Tibial nerve (tissue), 4 donors: ENCODE results near the gene AFAP1L1. TPM values are rescaled to one million over a fixed set of nuclear protein-coding genes. Genes with fewer than 3 reads are reported as not detected.

Source experiments
- DNase-seq, 2 donors: peaks; one replicate each; pipeline ENCODE4 v3.0.0-alpha.2; 2019; ENCODE audit warnings: low spot score in 2 of 2
- H3K27ac ChIP-seq, 4 donors: fragments of 200-600 bp; sonication (generic) in 3 of 4; one replicate each; pipeline ENCODE4 v1.5.1; 2017 to 2019; ENCODE audit warnings: mild to moderate bottlenecking in 1 of 4
- H3K27me3 ChIP-seq, 2 donors: fragments of 200-600 bp; sonication (generic) in 1 of 2; one replicate each; pipeline versions ENCODE4 v1.5.1 to v1.6.0; 2017 to 2019
- H3K36me3 ChIP-seq, 3 donors: fragments of 200-600 bp; sonication (generic); one replicate each; pipeline ENCODE4 v1.5.1; 2018 to 2019
- H3K4me1 ChIP-seq, 4 donors: fragments of 200-600 bp; sonication (generic) in 3 of 4; one replicate each; pipeline ENCODE4 v1.5.1; 2017 to 2019
- H3K4me3 ChIP-seq, 4 donors: fragments of 200-600 bp; sonication (generic) in 3 of 4; one replicate each; pipeline ENCODE4 v1.5.1; 2017 to 2019; ENCODE audit warnings: mild to moderate bottlenecking in 1 of 4, moderate library complexity in 1 of 4
- H3K9me3 ChIP-seq, 4 donors: fragments of 200-600 bp; sonication (generic) in 3 of 4; one replicate each; pipeline ENCODE4 v1.5.1; 2017 to 2019
- EP300 ChIP-seq, 2 donors: sonication (generic); formaldehyde crosslinking; IDR thresholded peaks; one replicate each; pipeline ENCODE4 v1.6.1; 2017; ENCODE audit warnings: antibody characterized with exemption in 2 of 2, mild to moderate bottlenecking in 1 of 2
- POLR2A ChIP-seq, 2 donors: fragments of 450-650 bp; IDR thresholded peaks; one replicate each; pipeline ENCODE4 v1.6.1; 2017; ENCODE audit warnings: antibody characterized with exemption in 2 of 2, mild to moderate bottlenecking in 2 of 2, moderate library complexity in 2 of 2
- WGBS, 2 donors: methylation state at CpG; one replicate each; pipeline ENCODE4 v1.1.5; 2018; 5-methylcytosine and 5-hydroxymethylcytosine counted together
- total RNA-seq, 4 donors: library from RNA; depleted of rRNA; stranded (reverse); fragments of >200 nt; gene quantifications; one replicate each; pipeline ENCODE4 v1.1.0, GENCODE V29; 2016
- TF ChIP-seq, protein P1 (sequence below), 5 experiments: fragments of 200-600 bp in 3 of 5; fragments of 450-650 bp in 2 of 5; sonication (generic) in 3 of 5; IDR thresholded peaks; one replicate each; pipeline ENCODE4 v1.5.1; 2016 to 2019; ENCODE audit warnings: antibody characterized with exemption in 5 of 5, mild to moderate bottlenecking in 3 of 5, moderate library complexity in 2 of 5

AFAP1L1 gene
- total RNA-seq, 4 donors from 2014 or later: 40.8 to 93.5 (median 91.6) TPM

DNA sequence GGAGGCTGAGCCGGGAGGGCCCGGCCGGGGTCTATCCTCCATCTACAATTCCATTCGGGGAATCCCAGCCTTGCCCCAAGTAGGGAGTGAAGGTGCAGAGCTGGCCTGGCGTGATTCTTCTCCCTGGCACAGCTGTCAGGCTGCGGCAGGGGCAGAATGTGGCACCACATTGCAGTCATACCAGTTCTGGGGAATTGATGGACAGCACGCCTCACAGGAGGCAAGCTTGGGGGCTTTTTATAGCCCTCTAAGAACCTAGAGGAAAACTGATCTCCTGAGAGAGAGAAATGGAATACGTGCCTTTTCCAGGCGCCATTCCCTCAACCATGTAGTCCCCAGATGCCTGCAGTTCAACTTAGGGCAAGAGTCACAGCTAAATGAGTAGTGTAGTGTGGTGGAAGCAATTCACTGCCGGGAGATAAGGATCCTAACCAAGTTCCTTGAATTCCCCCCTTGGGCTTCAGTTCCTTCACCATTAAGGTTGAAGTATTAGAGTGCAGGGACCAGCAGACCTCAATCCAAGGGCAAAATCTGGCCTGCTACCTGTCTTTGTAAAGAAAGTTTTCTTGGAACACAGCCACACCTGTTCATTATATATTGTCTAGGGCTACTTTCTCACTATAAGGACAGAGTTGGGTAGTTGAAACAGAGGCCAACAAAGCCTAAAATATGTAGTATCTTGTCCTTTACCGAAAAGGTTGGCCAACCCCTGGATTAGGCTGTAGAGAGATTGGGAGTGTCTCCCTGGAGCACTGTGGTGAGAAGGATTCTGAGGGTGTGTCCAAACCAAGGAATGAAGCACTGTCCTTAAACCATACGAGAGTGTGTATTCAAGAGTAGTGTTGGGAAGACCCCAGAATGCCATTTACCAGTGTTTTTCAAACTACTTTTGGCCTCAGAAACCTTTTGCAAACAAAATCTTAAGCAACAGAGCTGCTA is 10.6 kb downstream of the AFAP1L1 start:
- TF ChIP-seq, protein P1, sequence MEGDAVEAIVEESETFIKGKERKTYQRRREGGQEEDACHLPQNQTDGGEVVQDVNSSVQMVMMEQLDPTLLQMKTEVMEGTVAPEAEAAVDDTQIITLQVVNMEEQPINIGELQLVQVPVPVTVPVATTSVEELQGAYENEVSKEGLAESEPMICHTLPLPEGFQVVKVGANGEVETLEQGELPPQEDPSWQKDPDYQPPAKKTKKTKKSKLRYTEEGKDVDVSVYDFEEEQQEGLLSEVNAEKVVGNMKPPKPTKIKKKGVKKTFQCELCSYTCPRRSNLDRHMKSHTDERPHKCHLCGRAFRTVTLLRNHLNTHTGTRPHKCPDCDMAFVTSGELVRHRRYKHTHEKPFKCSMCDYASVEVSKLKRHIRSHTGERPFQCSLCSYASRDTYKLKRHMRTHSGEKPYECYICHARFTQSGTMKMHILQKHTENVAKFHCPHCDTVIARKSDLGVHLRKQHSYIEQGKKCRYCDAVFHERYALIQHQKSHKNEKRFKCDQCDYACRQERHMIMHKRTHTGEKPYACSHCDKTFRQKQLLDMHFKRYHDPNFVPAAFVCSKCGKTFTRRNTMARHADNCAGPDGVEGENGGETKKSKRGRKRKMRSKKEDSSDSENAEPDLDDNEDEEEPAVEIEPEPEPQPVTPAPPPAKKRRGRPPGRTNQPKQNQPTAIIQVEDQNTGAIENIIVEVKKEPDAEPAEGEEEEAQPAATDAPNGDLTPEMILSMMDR (IDR thresholded peaks at IDR 0.05): no peak
- no peak for TF ChIP-seq EP300 (IDR thresholded peaks at IDR 0.05)
- no peak for TF ChIP-seq POLR2A (IDR thresholded peaks at IDR 0.05)
- no peaks in the 10 kb centered on the region for H3K36me3 ChIP-seq
- WGBS, 2 donors: 79 to 82% methylated on average over 10 to 12 of the region's 12 CpGs
- peaks cover 0 to 78% (median 9%) of the 10 kb centered on the region in 4 donors for H3K4me1 ChIP-seq
- no peak for DNase-seq
- no peaks in the 10 kb centered on the region for H3K27me3 ChIP-seq
- H3K4me3 ChIP-seq: no peak overlapping the region
- no peaks in the 10 kb centered on the region for H3K9me3 ChIP-seq
- peak overlapping the region; percentile 9 to 70 (median 34) for H3K27ac ChIP-seq

DNA sequence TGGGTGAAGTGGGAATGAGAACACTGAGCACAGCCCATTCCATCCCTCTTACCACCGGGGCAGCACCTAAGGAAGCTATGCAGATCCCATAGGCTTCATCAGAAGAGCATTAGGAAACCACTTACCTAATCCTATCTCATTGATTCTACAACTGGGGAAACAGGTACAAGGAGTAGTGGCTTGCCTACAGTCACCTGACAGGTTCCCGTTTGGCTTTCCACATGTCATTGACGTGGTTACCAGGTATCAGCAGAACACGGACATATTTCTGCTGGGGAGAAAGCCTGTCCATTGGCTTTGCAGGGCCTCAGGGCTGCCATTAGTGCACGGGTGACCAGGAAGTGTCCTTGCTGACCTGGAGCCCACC is 11.3 kb downstream of the AFAP1L1 start:
- peak overlapping the region in 3 of 4 donors; percentile 9 to 70 (median 31) for H3K27ac ChIP-seq
- no peaks in the 10 kb centered on the region for H3K27me3 ChIP-seq
- no peaks in the 10 kb centered on the region for H3K9me3 ChIP-seq
- TF ChIP-seq EP300 (IDR thresholded peaks at IDR 0.05) (no peak), POLR2A (IDR thresholded peaks at IDR 0.05) (no peak)
- TF ChIP-seq, protein P1 (IDR thresholded peaks at IDR 0.05): no peak
- peaks cover 0 to 74% (median 7%) of the 10 kb centered on the region in 4 donors for H3K4me1 ChIP-seq
- WGBS, 2 donors: 88% methylated on average over 5 of the region's 5 CpGs
- no peak overlapping the region for H3K4me3 ChIP-seq
- H3K36me3 ChIP-seq: no peaks in the 10 kb centered on the region
- no peak for DNase-seq

DNA sequence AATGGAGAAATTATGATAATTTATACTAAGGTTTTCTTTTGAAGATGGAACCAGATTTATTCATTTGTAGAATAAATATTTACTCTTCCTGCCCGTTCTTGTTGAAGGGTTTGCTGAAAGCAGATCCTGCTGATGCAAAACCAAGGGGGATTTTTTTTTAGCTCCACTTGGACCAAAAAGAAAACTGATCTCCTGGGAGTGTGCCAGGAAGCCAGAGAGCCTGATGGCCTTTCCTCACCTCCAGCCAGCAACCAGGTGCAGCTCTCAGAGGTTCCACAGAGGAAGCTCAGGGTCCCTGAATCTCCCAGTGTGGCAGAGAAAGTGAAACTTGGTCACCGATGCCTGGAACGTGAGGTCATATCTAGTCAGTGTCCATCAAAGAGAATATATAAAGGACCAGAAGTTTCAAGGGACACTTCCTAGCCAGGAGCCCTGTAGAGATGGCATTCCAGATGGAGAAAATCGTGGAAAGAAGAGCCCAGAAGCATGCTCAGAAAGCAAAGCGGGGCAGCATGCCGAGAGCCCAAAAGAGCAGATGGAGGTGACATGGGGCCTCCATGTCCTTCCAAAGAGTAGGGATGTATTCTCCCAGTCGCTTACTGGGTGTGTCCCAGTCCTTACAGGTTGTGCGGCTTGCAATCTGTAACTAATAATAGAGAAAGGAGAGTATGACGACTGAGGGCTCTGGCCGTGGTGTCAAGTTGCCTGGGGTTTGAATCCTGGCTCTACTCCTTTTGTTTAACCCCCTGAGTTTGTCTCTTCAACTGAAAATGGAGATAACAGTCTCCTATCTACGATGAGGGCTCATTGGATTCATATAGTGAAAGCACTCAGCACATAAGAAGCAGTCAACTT is 12.2 kb downstream of the AFAP1L1 start:
- H3K27me3 ChIP-seq: no peaks in the 10 kb centered on the region
- DNase-seq: no peak
- peak overlapping the region; percentile 24 to 79 (median 54) for H3K27ac ChIP-seq
- TF ChIP-seq, protein P1 (IDR thresholded peaks at IDR 0.05): no peak
- TF ChIP-seq POLR2A (IDR thresholded peaks at IDR 0.05) (no peak), EP300 (IDR thresholded peaks at IDR 0.05) (no peak)
- H3K4me1 ChIP-seq: peaks cover 0 to 74% (median 5%) of the 10 kb centered on the region in 4 donors
- WGBS, 2 donors: 70 to 72% methylated on average over 11 of the region's 11 CpGs
- no peak overlapping the region for H3K4me3 ChIP-seq
- H3K9me3 ChIP-seq: no peaks in the 10 kb centered on the region
- no peaks in the 10 kb centered on the region for H3K36me3 ChIP-seq

DNA sequence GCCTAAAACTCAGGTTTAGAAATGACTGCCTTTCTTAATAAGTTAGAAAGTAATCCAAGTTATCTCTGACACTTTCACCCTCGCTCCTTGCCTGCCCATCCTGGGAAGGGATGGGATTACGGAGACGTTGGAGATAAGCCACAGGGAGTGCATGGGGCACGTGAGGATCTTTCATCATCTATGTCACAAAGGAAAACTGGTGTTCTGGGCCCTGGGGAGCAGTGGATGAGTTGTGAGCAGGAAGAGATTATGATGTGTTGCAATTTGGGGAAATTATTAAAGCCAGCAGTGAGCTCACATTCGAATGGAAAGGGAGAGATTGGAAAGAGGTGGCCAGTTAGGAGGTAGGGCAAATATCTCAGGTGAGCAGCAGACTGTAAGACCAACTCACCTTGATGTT is 12.8 kb downstream of the AFAP1L1 start:
- H3K27me3 ChIP-seq: no peaks in the 10 kb centered on the region
- WGBS, 2 donors: 47 to 61% methylated on average over 5 of the region's 5 CpGs
- H3K9me3 ChIP-seq: no peaks in the 10 kb centered on the region
- H3K27ac ChIP-seq: peak overlapping the region; percentile 24 to 81 (median 58)
- H3K4me1 ChIP-seq: peaks cover 0 to 74% (median 9%) of the 10 kb centered on the region in 4 donors
- H3K36me3 ChIP-seq: no peaks in the 10 kb centered on the region
- TF ChIP-seq, protein P1 (IDR thresholded peaks at IDR 0.05): no peak
- peak; percentile 19 to 90 for TF ChIP-seq EP300 (IDR thresholded peaks at IDR 0.05)
- no peak overlapping the region for H3K4me3 ChIP-seq
- peak; percentile 67 to 88 for DNase-seq
